DOHH2 (cell line): ENCODE measurements around the gene NAA11.

Experiments used
- EZH2phosphoT487 ChIP-seq: fragments of 200-600 bp; sonication (generic); IDR thresholded peaks from 2 replicates; pipeline ENCODE4 v1.6.1; 2017; ENCODE audit warnings: borderline replicate concordance, mild to moderate bottlenecking, antibody characterized with exemption, low read length, moderate library complexity, mixed read lengths
- TF ChIP-seq, protein P1 (sequence below): fragments of 200-600 bp; sonication (generic); IDR thresholded peaks from one replicate; pipeline ENCODE4 v1.5.1; 2014; ENCODE audit warnings: antibody characterized with exemption, mild to moderate bottlenecking, low read depth, low read length; ENCODE audit not compliant: poor library complexity, severe bottlenecking

DNA sequence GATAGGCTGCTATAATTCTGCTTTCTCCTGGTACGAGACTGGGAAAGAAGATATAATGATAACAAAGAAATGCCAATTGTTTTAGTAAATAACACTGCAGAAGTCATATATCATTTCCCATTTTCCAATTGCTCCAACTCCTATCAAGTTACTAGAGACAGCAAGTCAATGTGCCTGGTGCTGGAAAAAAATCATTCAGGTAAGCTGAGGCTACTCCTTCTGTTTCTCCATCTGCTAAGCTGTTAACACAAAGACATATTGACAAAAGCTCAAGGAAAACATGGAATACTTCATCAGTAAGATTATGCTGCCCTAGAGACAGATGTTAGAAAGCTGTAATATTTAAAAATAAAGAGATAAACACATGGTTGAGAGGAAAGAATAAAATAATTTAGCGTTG lies 10.0 kb downstream of the NAA11 start:
- TF ChIP-seq, protein P1, sequence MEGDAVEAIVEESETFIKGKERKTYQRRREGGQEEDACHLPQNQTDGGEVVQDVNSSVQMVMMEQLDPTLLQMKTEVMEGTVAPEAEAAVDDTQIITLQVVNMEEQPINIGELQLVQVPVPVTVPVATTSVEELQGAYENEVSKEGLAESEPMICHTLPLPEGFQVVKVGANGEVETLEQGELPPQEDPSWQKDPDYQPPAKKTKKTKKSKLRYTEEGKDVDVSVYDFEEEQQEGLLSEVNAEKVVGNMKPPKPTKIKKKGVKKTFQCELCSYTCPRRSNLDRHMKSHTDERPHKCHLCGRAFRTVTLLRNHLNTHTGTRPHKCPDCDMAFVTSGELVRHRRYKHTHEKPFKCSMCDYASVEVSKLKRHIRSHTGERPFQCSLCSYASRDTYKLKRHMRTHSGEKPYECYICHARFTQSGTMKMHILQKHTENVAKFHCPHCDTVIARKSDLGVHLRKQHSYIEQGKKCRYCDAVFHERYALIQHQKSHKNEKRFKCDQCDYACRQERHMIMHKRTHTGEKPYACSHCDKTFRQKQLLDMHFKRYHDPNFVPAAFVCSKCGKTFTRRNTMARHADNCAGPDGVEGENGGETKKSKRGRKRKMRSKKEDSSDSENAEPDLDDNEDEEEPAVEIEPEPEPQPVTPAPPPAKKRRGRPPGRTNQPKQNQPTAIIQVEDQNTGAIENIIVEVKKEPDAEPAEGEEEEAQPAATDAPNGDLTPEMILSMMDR = no peak
- no peak for TF ChIP-seq EZH2phosphoT487
